A549 (cell line): ENCODE measurements around the gene EBF3. TPM values are rescaled to one million over a fixed set of nuclear protein-coding genes. Genes with fewer than 3 reads are reported as not detected.

Source experiments
- ATAC-seq, 2 experiments: fragments of 200-7000 bp in 1 of 2; fragments of >200 bp in 1 of 2; cut with Nextera tagmentation in 1 of 2; cut with Tn5 transposase in 1 of 2; 3 replicates each; pipeline versions ENCODE4 v1.8.0 to v1.9.1; 2018 to 2020; ENCODE audit warnings: mild to moderate bottlenecking in 1 of 2, moderate library complexity in 1 of 2
- CTCF ChIA-PET: fragments of 300-600 bp; sonication (Branson Sonifier 250); formaldehyde crosslinking; extraction: SDS; loops from one replicate; lab custom pipeline; 2021; ENCODE audit warnings: antibody characterized with exemption, inconsistent platforms; lab: Yijun Ruan, JAX
- POLR2A ChIA-PET: fragments of 350-600 bp; formaldehyde crosslinking; extraction: SDS; loops from one replicate; lab custom pipeline; 2021; ENCODE audit warnings: antibody characterized with exemption, inconsistent platforms; lab: Yijun Ruan, JAX
- DNase-seq, 2 experiments: peaks; one replicate each; pipeline versions ENCODE4 v3.0.0 to v3.0.0-alpha.2; 2011 to 2016; ENCODE audit warnings: low read depth in 1 of 2, low spot score in 1 of 2
- FAIRE-seq: peaks from 2 replicates; lab custom pipeline; 2011; peaks lifted over from hg19 to GRCh38; lab: Jason Lieb, UNC
- H3K27ac ChIP-seq, 2 experiments: fragments of >200 bp; sonication (Bioruptor Twin); formaldehyde crosslinking; 3 replicates each; pipeline ENCODE4 v1.5.1; 2016 to 2017
- H3K4me1 ChIP-seq: fragments of >200 bp; sonication (Bioruptor Twin); formaldehyde crosslinking; 3 replicates; pipeline ENCODE4 v1.6.1; 2016
- H3K4me2 ChIP-seq: fragments of >200 bp; sonication (Bioruptor Twin); formaldehyde crosslinking; 3 replicates; pipeline ENCODE4 v1.6.1; 2016
- H3K4me3 ChIP-seq: fragments of >200 bp; sonication (Bioruptor Twin); formaldehyde crosslinking; 3 replicates; pipeline ENCODE4 v1.5.1; 2016
- H3K9me3 ChIP-seq: fragments of >200 bp; sonication (Bioruptor Twin); formaldehyde crosslinking; 3 replicates; pipeline ENCODE4 v1.6.1; 2016
- CBX8 ChIP-seq: fragments of 200-600 bp; sonication (generic); IDR thresholded peaks from 2 replicates; pipeline ENCODE4 v1.6.1; 2016
- CHD2 ChIP-seq: fragments of 150-350 bp; IDR thresholded peaks from 2 replicates; pipeline ENCODE4 v1.6.1; 2014; ENCODE audit warnings: low read length; ENCODE audit not compliant: partially characterized antibody
- EHMT2 ChIP-seq: fragments of 200-600 bp; sonication (generic); IDR thresholded peaks from 2 replicates; pipeline ENCODE4 v1.6.1; 2016; ENCODE audit warnings: antibody characterized with exemption, low read depth, mild to moderate bottlenecking, moderate library complexity
- ESRRA ChIP-seq: fragments of 150-350 bp; IDR thresholded peaks from 2 replicates; pipeline ENCODE4 v1.6.1; 2014; ENCODE audit warnings: mild to moderate bottlenecking, low read length, borderline replicate concordance
- HOXB5 ChIP-seq: fragments of 250-450 bp; sonication (Bioruptor Pico); IDR thresholded peaks from 2 replicates; pipeline ENCODE4 v1.5.0; 2020; ENCODE audit warnings: mild to moderate bottlenecking, moderate library complexity
- JUNB ChIP-seq: fragments of >200 bp; sonication (Bioruptor Twin); formaldehyde crosslinking; IDR thresholded peaks from 2 replicates; pipeline ENCODE4 v1.6.1; 2016
- MYC ChIP-seq: IDR thresholded peaks from 2 replicates; pipeline ENCODE4 v1.6.1; 2012; ENCODE audit warnings: mild to moderate bottlenecking, inconsistent platforms, low read length, improper control_type of control experiment, borderline replicate concordance
- NPAS2 ChIP-seq: fragments of 250-450 bp; sonication (Bioruptor Pico); IDR thresholded peaks from 2 replicates; pipeline ENCODE4 v1.8.0; 2022; ENCODE audit warnings: mild to moderate bottlenecking, moderate library complexity, borderline replicate concordance
- NR3C1 ChIP-seq: fragments of >200 bp; sonication (Bioruptor Twin); formaldehyde crosslinking; IDR thresholded peaks from 3 replicates; pipeline ENCODE4 v1.6.1; 2017
- PHF8 ChIP-seq: fragments of 200-600 bp; sonication (generic); IDR thresholded peaks from 2 replicates; pipeline ENCODE4 v1.6.1; 2016; ENCODE audit warnings: low read depth, mild to moderate bottlenecking, antibody characterized with exemption, moderate library complexity, borderline replicate concordance
- POLR2AphosphoS2 ChIP-seq: conservative IDR thresholded peaks from 2 replicates; pipeline ENCODE4 v1.6.1; 2012; ENCODE audit warnings: low read length, improper control_type of control experiment, inconsistent platforms
- RARB ChIP-seq: fragments of 250-450 bp; sonication (Bioruptor Pico); IDR thresholded peaks from 2 replicates; pipeline ENCODE4 v1.8.0; 2021; ENCODE audit warnings: mild to moderate bottlenecking, moderate library complexity
- RCOR1 ChIP-seq: fragments of 150-350 bp; IDR thresholded peaks from 2 replicates; pipeline ENCODE4 v1.6.1; 2014; ENCODE audit warnings: antibody characterized with exemption, low read length, low read depth
- RNF2 ChIP-seq: fragments of 200-600 bp; sonication (generic); IDR thresholded peaks from 2 replicates; pipeline ENCODE4 v1.6.1; 2016; ENCODE audit warnings: low read depth, mild to moderate bottlenecking, antibody characterized with exemption, moderate library complexity, borderline replicate concordance
- ZC3H11A ChIP-seq: fragments of 450-650 bp; IDR thresholded peaks from 2 replicates; pipeline ENCODE4 v1.6.1; 2014; ENCODE audit warnings: antibody characterized with exemption, mild to moderate bottlenecking
- WGBS: methylation state at CpG from one replicate; pipeline ENCODE4 v1.1.6; 2017; ENCODE audit errors: missing lambda C conversion rate; 5-methylcytosine and 5-hydroxymethylcytosine counted together
- polyA plus RNA-seq, 4 experiments: library from polyadenylated mRNA; depleted of rRNA in 3 of 4; stranded (reverse); fragments of >200 nt; fragmentation: RNase III in 1 of 4; extraction: RNeasy Plus Mini Kit Qiagen cat#74134 plus additional on column Dnase treatment in 1 of 4; gene quantifications; 2 replicates in 3 of 4; 3 replicates in 1 of 4; pipeline ENCODE4 v1.2.3, GENCODE V29; 2011 to 2017
- TF ChIP-seq, protein P1 (sequence below): IDR thresholded peaks from 2 replicates; pipeline ENCODE4 v1.6.1; 2012; ENCODE audit warnings: low read depth, borderline replicate concordance
- TF ChIP-seq, protein P2 (sequence below): fragments of >200 bp; sonication (Bioruptor Twin); formaldehyde crosslinking; IDR thresholded peaks from 2 replicates; pipeline ENCODE4 v1.6.1; 2016
- TF ChIP-seq, protein P3 (sequence below): fragments of 250-450 bp; sonication (Bioruptor Pico); IDR thresholded peaks from 2 replicates; pipeline ENCODE4 v1.5.0; 2020; ENCODE audit warnings: low read depth, mild to moderate bottlenecking, moderate library complexity
- TF ChIP-seq, protein P4 (sequence below): fragments of 150-350 bp; IDR thresholded peaks from 2 replicates; pipeline ENCODE4 v1.6.1; 2014; ENCODE audit warnings: low read depth, mild to moderate bottlenecking, low read length
- TF ChIP-seq, protein P5 (sequence below): IDR thresholded peaks from 2 replicates; pipeline ENCODE4 v1.6.1; 2012

The EBF3 gene
- polyA plus RNA-seq, 2 of the 4 experiments (the other 2 are of a cell fraction) = 0.12 TPM; not detected in 1

DNA sequence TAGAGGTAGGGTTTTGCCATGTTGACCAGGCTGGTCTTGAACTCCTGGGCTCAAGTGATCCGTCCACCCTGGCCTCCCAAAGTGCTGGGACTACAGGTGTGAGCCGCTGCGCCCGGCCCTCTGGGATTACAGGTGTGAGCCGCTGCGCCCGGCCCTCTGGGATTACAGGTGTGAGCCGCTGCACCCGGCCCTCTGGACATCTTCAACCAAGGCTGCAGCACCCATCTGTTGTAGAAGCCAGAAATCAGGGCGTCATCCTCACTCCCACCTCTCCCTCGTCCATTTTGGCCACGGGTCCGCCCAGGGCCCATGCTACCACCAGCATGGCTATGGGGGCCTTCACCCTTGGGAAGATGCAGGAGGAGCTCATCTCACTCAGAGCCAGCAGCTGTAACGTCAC lies 38.5 kb upstream of the EBF3 start:
- H3K27ac ChIP-seq = no peak overlapping the region
- WGBS = 4% methylated on average over 11 of the region's 14 CpGs
- H3K4me2 ChIP-seq = no peak overlapping the region
- ATAC-seq = no peak
- H3K4me3 ChIP-seq = no peak overlapping the region
- TF ChIP-seq ZC3H11A (no peak), RCOR1 (no peak), PHF8 (no peak), POLR2AphosphoS2 (no peak), NR3C1 (no peak), EHMT2 (no peak), CBX8 (no peak), MYC (no peak), RARB (CRISPR knock-in tag) (no peak), ESRRA (no peak)
- TF ChIP-seq, protein P1, sequence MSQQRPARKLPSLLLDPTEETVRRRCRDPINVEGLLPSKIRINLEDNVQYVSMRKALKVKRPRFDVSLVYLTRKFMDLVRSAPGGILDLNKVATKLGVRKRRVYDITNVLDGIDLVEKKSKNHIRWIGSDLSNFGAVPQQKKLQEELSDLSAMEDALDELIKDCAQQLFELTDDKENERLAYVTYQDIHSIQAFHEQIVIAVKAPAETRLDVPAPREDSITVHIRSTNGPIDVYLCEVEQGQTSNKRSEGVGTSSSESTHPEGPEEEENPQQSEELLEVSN = no peak
- TF ChIP-seq, protein P2, sequence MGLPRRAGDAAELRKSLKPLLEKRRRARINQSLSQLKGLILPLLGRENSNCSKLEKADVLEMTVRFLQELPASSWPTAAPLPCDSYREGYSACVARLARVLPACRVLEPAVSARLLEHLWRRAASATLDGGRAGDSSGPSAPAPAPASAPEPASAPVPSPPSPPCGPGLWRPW = no peak
- TF ChIP-seq, protein P3, sequence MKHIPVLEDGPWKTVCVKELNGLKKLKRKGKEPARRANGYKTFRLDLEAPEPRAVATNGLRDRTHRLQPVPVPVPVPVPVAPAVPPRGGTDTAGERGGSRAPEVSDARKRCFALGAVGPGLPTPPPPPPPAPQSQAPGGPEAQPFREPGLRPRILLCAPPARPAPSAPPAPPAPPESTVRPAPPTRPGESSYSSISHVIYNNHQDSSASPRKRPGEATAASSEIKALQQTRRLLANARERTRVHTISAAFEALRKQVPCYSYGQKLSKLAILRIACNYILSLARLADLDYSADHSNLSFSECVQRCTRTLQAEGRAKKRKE (CRISPR knock-in tag) = no peak
- TF ChIP-seq, protein P4, sequence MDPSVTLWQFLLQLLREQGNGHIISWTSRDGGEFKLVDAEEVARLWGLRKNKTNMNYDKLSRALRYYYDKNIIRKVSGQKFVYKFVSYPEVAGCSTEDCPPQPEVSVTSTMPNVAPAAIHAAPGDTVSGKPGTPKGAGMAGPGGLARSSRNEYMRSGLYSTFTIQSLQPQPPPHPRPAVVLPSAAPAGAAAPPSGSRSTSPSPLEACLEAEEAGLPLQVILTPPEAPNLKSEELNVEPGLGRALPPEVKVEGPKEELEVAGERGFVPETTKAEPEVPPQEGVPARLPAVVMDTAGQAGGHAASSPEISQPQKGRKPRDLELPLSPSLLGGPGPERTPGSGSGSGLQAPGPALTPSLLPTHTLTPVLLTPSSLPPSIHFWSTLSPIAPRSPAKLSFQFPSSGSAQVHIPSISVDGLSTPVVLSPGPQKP = no peak
- POLR2A ChIA-PET = no interaction called here
- CTCF ChIA-PET = no interaction called here
- DNase-seq = no peak
- no peaks in the 10 kb centered on the region for H3K4me1 ChIP-seq
- peaks cover 3% of the 10 kb centered on the region; the same call in 1 of the 3 replicates for H3K9me3 ChIP-seq
- no peak for FAIRE-seq

DNA sequence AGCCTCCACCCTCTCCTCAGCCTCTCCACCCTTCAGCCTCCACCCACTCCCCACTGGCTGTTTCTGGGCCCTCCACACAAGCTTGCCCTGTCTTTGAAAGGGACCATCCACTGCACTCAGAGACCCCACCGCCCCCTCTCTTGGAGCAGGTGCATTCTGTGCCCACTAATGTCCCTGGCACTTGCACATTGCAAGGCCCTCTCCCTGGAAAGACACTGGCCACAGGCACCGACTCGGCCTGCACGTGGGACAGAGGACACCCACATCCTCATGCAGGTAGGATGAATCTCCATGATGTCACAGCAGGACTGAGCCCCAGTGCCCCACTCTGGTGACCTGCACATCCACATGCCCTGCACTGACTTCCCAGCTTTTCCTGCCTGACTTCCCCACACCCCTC lies 36.8 kb upstream of the EBF3 start:
- Histone ChIP-seq H3K4me3 (no peak overlapping the region), H3K4me1 (no peaks in the 10 kb centered on the region), H3K9me3 (peaks cover 3% of the 10 kb centered on the region; the same call in 1 of the 3 replicates), H3K27ac (no peak overlapping the region), H3K4me2 (no peak overlapping the region)
- ATAC-seq = peak in 1 of 2 experiments; percentile 43; a peak in 1 of 6 replicates
- ChIA-PET POLR2A (no interaction called here), CTCF (no interaction called here)
- WGBS = 0% methylated on average over 4 of the region's 4 CpGs
- TF ChIP-seq, protein P3 (CRISPR knock-in tag) = no peak
- no peak for TF ChIP-seq CBX8
- TF ChIP-seq JUNB = no peak
- TF ChIP-seq NPAS2 = no peak
- no peak for TF ChIP-seq HOXB5 (CRISPR knock-in tag)
- TF ChIP-seq, protein P5, sequence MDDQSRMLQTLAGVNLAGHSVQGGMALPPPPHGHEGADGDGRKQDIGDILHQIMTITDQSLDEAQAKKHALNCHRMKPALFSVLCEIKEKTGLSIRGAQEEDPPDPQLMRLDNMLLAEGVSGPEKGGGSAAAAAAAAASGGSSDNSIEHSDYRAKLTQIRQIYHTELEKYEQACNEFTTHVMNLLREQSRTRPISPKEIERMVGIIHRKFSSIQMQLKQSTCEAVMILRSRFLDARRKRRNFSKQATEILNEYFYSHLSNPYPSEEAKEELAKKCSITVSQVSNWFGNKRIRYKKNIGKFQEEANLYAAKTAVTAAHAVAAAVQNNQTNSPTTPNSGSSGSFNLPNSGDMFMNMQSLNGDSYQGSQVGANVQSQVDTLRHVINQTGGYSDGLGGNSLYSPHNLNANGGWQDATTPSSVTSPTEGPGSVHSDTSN = no peak
- no peak for TF ChIP-seq RNF2
- no peak for TF ChIP-seq CHD2
- no peak for DNase-seq
- FAIRE-seq = no peak
